ENCODE measurements around the gene EXOC3L2.

GRCh38 chr19:45179072-45179891 is 65.9 kb downstream of the EXOC3L2 start:
- TF ChIP-seq CTCF (IDR thresholded peaks at IDR 0.05) (no peak), POLR2A (IDR thresholded peaks at IDR 0.05) (no peak), POLR2AphosphoS5 (IDR thresholded peaks at IDR 0.05) (no peak), EP300 (IDR thresholded peaks at IDR 0.05) (no peak)
